ENCODE measurements around the gene TMEM181. TPM values are rescaled to one million over a fixed set of nuclear protein-coding genes. Genes with fewer than 3 reads are reported as not detected.
"Not testable (repeated sequence)": the region's sequence is repeated elsewhere in the genome, so short reads cannot be mapped to it uniquely, and the experiment has no call there.

The TMEM181 gene
- total RNA-seq, 1 donor from 2014 or later, result 20.1 TPM

DNA sequence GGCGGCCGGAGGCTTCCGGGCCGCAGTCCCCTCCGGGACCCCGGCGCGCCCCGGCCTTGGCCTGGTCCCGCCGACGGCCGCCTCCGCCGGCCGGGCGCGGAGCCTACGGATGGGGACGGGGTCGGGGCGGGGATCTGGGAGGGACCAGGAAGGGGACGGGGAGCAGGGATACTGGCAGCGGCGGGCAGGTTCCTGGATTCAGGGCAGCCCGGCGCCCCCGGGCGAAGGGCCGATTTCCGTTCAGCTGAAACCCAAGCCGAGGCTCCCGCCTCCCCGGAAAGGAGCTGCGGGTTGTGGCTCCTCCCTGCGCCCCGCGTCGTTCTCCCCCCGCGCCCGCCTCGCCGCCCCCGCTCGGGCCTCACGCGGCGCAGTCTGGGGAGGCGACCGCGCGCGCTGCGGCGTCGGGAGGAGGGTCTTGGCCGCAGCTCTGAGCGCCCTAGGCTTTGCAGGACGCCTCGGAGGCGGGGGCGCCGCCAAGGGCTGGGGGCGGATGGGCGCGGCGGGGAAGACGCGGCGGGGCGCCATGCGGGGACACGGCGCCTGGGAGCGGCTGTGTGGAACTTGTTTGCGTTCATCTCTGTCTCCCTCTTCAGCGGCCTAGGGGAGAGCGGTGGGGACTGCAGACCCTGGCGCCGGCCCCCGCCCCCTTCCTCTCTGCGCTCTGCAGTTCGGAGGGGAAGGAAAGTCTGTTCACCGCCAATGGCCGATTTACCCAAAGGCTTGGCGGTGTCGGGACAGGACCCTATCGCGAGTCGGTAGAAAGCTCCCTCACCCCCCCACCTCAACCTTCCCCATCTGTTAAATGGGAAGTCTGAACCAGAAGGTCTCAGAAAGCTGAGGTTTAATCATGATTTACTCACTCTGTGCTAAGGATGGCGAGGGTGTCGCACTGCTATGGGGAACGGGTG, 22.7 kb upstream of the TMEM181 start:
- DNase-seq, result no peak

DNA sequence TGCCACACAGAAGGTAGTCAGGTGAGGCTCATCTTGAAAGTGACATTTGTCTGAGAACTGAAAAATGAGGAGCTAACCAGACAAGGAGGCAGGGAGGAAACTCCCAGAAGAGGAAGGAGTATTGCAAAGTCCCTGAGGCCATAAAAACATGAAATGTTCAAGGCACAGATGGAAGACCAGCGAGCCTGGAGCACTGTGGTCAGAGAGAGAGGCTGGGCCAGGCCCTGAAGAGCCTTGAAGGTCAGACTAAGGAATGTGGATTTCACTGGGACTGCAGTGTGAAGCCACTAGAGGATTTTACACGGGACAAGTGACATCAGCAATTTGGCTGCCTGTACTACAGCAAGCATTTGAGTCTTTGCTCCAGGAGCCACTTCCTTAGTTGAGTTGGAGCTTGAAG, 21.1 kb upstream of the TMEM181 start:
- no peak for DNase-seq

DNA sequence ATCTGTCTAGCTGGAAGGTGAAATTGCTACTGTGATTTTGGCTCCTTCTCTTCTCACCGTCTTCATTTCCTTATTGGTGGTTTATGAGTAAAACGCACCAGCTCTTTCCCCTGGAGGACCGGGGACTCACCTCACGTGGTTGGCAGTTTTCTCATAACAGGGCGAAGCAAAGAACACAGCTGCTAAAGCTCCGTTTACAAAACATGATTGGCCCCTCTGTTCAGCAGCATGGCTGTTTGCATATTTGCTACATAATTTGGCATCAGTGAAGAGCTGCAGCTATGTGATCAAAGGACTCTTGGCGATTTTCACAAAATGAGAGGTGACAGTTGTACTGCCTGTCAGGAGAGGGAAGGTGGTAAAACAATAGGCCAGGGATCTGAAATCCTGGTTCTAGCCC, 20.5 kb upstream of the TMEM181 start:
- DNase-seq, result no peak

DNA sequence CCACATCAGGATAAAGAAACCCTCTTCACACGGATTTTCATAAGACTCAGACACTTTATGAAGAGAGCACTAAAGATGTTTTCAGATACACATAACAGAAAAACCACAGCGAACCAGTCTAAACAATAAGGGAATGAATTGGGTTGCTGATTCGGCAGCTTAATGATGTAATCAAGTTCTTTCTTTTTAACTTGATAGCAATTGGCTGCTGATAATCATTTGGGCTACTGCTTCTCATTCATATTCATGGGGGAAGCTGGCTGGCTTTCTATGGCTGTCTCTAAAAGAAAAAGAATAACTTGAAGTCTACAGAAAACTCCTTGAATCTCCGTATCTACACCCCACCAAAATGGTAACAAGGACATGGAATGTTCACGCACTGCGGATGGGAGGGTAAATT, 20.0 kb upstream of the TMEM181 start:
- no peak for DNase-seq

DNA sequence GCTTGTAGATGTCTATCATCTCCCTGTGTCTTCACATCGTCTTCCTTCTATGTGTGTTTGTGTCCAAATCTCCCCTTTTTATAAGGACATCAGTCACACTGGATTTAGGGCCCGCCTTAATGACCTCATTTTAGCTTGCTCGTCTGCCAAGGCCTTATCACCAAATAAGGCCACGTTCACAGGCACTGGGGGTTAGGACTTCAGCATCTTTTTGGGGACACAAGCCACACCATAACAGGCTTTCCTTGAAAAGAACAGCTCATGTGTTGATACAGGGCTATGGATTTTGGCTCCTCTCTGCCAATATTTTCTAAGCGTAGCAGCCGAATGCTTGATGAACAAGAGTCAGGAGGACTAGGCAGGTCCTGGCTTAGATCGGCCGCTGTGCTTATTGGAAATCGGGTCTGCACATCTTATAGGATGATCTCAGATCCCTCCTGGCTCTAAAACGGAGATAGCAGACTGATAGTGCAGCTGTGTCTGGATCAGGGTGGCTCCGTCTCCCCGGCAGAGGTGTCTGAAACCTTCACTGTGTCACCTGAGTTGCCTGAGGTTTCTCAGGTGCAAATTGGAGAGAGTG, 16.2 kb upstream of the TMEM181 start:
- DNase-seq, result no peak

DNA sequence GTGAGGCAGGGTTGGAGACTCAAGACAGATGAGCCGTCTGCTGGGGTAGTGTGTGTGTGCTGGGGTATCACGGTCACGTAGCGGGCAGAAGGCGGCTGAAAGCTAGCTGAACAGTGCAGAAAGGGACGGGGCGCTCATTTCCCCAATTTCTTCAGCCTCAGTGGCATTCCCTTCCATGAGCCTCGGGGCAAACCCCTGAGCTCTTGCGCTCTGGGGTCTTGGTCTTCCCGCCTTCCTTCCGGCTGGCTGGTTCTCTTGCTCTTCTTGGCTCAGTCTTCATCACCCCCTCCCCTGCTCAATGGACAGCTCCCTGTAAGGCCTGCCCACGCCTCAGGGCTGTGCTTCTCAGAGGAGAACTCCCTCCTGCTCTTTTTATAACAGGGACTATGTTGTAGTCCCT, 15.5 kb upstream of the TMEM181 start:
- DNase-seq, result no peak

DNA sequence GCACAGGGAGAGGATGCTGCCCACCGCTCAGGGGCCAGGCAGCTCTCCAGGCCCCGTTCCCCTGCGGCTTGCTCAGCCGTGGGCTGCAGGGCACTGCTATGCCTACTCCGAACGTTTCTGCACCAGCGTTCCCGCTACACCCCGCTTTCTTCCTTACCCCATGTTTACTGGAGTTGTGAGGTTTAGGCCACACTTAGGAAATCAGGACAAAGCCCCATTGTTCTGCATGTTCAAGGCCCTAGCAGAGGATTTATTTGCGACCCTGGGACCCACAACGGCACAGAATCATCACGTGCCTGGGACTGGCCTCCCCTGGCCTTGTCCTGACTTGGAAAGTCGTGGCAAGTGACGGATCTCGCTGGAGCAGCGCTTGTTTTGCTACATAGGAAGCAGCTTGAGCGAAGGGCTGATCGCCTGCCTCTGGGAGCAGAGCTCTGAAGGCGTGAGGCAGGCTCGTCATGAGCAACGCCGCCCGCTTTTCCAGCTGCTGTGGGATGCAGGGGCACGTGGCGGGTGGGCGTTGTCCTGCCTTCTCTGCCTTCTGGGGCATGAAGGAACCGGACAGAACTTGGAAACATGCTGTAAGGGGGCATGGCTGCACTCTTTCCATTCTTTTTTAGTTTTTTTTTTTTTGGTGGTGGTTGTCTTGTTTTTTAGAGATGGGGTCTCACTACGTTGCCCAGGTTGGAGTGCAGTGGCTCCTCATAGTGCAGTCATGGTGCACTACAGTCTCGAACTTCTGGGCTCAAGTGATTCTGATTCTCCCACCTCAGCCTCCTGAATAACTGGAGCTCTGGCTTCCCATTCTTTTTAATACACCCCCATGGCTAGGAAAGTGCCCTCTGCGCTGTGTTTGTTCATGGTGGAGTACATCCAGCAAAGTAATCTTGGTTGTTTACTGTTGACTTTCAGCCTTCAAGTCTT, 14.6 kb upstream of the TMEM181 start:
- no peak for DNase-seq

DNA sequence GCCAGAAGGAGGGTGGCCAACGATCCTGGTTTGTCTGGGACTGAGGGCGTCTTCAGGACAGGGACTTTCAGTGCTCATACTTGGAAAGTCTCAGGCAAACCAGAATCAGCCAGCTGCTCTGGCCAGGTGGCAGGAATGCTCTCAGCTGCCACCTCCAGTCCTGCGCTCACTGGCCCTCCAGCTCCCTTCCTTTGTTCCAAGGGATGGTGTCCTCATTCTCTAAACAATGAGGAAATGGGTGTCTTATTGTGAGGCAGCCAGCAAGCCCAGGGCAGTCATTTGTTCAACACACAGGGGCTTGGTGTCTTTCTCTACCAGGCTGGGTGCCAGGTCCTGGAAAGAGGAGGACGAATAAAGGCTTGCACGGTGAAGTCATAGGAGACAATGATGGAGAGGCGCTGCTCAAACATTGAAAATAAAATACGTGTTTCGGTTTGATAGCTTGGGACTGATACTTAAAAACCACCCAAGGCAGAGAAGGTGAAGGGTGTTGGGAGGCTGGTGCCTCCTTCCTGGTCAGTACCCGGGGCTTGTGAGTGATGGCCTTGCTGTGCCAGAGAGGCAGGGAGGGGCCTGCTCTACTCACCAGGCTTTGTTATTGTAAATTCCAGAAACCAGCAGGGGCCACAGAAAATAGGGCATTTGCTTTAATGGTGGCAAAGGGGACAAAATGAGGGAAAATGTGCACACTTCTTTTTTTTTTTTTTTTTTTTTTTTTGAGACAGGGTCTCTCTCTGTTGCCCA, 11.3 kb upstream of the TMEM181 start:
- no peak for DNase-seq

DNA sequence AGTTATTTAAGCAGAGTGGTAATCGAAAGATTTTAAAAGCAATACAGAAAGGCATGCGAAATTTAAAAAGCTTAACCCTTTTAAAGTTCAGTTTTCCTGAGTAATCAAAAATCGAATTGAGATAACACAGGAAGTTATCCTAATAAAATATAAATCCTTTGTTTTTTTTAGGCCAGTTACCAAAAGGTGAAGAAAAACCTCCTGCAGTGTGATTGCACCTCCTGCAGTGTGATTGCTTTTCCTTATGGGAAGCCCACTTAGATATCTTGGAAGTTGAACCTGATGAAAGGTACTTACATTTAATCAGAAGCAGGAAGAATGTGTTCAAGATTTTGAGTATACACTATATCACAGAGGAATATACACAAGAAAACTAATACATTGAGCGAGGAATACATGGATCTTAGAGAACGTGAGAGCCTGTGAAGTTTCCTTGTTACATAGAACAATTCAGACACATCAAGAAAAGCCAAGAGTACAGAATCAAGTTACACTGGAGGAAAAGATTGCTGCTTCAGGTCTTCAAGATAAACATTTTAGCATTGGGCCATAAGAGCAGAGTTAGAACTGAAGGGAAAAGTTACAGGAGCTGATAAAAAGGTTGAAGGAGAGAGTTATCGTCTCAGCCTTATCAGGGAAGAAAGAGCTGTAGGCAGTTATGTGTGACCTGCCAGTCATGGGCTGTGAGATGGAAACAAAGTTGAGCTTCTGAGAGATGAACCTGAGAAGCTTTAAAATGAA, 7.7 kb upstream of the TMEM181 start:
- no peak for DNase-seq

DNA sequence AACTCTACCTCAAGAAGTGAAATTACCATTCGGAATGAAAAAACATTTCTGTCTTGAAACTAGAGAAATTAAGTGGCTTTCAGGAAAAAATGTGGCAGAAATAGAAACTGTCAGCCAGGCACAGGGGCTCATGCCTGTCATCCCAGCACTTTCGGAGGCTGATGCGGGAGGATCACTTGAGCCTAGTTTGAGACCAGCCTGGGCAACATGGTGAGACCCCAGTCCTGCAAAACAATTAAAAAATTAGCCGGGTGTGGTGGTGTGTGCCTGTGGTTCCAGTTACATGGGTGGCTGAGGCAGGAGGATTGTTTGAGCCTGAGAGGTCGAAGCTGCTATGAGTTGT, 7.1 kb upstream of the TMEM181 start:
- no peak for DNase-seq

DNA sequence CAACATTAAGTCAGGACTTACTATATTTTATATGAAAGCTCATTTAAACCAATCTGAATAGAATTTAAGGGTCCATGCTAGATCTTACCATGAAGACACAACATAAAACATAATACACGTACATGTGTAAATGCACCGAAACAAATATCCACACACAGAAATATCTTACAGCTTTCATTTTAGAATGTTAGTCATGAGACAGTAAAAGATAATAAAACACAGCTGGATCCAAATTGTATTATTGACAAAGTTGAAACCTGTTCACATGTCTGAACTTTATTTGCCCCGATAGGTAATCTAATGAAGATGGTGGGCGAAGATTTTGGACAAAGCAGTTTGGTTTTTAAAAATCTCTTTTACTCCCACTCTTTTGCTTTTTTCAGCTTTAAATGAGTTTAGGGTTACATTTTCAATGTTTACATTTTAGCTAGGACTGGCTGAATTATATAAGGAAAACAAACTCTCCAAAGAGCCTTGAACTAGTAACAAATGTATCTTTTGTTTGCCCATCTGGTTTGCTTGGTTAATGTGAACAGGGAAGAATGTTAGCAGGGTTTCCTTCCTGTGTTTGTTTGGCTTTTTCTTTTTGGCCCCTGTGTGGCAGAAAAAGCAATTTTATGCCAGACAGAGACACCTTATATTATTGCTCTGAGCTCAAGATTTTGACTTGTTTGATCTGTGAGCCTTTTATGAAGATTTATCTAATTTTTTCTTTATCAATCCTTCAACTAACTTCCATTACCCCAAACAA, 5.1 kb upstream of the TMEM181 start:
- no peak for DNase-seq

DNA sequence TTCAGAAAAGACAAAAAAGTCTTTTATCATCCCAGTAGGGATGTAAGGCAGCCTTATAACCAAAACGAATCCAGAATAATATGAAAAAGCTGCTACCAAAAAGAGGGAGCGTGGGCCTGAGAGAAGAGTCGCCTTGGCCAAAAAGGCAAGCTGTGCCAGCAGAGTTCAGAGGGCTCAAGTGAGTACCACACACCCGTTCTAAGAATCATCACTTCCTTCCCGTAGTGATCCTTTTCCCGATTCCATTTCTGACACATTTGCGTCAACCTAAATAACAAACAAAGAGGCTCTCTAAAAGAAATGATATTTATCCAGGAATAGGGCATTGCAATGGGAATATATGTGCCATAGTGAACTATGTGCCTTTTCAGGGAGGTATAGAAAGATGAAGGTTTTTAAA, 3.8 kb upstream of the TMEM181 start:
- no peak for DNase-seq

DNA sequence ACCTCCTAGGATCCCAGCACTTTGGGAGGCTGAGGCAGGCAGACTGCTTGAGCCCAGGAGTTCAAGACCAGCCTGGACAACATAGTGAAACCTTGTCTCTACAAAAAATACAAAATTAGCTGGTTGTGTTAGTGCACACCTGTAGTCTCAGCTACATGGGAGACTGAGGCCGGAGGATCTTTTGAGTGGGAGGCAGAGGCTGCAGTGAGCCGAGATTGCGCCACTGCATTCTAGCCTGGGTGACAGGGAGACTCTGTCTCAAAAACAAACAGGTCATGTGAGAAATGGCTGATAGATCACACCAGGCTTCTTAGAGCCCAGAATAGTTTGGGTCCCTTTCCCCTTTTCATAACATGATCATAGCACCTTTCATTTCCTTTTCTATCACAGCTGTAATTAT, 2.8 kb upstream of the TMEM181 start:
- not testable (repeated sequence) for DNase-seq

DNA sequence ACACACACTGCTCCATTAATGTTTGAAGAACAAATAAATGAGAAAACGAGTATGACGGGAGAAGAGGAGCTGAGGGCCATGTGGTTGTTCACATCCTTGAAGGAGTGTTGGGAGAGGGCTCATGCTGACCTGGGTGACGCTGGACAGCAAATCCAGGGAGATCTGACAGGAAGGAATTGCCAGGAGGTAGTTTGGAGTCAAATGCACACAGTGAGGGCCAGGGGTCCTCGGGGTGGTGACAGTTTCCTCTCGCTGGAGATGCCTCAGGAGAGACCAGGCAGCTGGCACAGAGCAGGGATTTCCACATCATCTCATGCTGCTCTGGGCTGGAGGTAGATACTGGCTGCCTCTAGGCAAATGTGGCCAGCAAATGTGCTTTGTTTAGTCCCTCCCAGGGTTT, 2.0 kb upstream of the TMEM181 start:
- no peak for DNase-seq

DNA sequence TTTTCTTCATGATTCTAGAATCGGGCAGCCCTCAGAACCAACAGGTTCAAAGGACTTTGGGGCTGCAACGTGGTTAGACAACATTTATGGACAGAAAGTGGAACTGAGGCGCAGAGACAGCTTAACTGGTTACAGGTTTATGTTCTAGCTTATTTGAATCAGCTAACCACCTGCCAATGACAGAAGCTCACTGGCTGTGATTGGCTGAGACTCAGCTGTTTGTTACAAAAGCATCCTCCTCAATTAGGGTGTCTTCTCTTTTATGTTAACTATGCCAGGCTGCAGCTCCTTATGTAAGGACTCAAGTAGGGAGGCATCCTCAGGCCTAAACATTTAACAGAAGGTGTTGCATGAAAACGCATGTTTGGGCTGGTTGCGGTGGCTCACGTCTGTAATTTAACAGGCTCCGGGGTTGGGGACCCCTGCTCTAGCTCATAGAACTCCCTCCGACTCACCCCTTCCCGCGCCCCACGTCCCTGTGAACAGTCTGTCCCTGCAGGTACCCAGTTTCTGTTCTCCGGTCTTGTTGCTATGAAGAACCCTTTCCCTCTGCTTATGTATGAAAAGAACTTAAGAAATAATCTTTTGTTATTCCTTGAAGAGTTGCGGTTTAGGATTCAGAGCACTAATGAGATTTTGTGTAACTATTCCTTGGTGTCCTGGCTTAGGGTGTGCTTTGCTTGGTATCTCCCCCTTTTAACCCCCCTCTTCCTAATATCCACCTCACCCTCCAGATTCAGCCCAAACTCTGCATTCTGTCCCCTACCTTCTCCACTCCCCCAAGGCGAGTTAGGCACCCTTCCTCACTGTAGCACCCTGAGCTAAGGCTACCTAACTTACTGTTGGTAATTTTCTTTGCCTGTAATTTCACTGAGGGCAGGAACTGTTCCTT, 1.2 kb upstream of the TMEM181 start:
- no peak for DNase-seq

DNA sequence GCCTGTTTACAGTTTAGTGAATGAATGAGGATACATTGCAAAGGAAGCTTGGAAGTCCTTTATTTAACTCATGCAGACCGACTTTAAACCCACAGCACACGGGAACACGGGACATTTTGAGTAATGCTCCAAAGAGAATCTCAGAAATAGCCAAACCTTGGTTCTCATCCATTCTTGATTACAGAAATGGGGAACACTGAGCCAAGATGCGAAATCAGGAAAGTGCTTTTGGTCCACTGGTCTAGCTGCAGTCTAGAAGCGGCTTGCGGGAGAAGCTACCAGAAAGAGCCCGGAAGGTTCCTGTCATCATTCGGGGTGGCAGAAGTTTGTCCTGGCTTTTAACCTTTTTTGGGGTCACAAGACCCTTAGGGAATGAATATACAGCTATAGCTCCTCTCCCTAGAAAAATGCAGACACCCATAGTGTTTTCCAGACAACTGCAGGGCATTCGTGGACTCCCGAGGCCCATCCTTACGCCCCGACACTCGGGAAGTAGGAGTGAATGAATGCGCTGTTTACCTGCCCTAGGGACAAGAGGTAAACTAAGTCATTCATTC, 475 bp upstream of the TMEM181 start:
- DNase-seq, result no peak

DNA sequence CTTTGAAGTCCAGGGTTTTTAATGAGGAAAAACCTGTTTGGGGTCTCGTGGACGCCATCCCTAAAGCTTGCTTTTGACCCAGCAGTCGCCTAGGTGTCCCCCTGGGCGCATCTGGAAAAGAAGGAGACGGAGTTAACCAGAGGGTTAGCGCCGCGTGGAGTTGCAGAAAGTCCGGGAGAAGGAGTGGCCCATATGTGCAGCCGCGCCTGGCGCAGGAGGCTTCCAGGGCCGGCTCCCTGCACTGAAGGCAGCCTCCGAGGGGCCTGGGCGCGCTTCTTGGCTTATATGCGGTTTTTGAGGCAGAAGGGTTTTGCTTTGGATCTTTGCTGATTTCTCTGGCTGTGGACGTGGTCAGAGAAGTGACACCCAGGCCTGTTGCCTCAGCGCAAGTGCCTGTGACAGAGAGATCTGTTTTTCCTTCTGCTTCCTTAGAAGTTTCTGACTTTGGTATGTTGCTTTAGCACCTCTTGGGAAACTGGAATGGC, 987 bp downstream of the TMEM181 start:
- DNase-seq, result no peak

DNA sequence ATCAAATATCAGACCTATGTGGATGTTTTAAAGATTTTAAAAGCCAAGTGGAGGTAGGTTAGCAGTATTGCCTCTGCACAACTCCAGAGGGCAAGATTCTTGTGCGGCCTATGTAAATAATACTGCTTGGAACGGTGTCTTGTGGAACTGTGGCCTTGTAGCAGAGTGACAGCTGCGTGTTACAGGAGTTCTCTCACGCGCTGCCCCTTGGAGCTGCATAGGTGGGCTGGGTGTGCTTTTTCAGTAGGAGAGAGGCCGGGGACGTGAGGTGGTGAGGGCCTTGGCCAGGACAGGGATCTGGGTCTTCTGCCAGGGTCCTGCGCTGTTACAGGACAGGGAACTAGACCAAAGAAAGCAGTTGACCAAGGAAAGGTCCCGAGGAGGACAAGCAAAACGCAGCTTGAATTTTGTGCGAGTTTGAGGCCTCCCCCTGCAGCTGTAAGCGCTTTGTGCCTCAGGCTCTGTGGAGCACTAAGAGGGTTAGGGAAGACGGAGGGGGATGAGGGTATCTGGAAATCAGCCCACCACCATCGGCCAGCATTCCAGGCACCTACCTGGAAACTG, 1.5 kb downstream of the TMEM181 start:
- DNase-seq, result no peak

DNA sequence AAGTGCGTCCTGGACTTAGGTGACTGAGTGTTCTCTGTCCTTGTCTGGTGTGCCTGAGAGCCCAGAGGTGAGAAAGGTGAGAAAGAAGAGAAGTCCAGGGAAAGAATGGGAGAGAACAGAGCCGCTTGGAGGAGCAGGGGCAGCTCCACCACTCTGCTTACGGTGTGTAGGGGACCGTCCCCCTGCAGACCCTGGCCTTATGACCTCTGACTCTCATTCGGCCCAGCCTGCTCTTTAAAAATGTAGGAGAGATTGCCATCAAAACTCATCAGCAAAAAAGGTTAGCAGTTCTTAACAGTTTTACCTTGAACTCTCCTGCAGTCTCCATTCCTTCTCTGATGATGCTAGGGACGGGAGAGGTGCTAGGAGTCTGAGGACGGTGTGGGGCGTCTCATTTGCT, 2.0 kb downstream of the TMEM181 start:
- DNase-seq, result no peak

Data from skin of body (tissue), 2 donors.